Adrenal gland (tissue), 12 donors: ENCODE results near the gene NAPA. TPM values are rescaled to one million over a fixed set of nuclear protein-coding genes. Genes with fewer than 3 reads are reported as not detected.
A peak's percentile ranks its signal among the peaks of the same experiment; 100 is the strongest.

Source experiments
- DNase-seq, 7 donors: peaks; one replicate each; pipeline ENCODE4 v3.0.0-alpha.2; 2019 to 2020
- H3K27ac ChIP-seq, 5 donors: fragments of 200-600 bp; sonication (generic) in 4 of 5; 1 replicate in 3 of 5; 2 replicates in 2 of 5; pipeline versions ENCODE4 v1.5.1 to v1.8.0; 2016 to 2020; ENCODE audit warnings: mild to moderate bottlenecking in 1 of 5
- H3K27me3 ChIP-seq: fragments of 200-600 bp; 2 replicates; pipeline ENCODE4 v1.8.0; 2021
- H3K36me3 ChIP-seq, 2 donors: fragments of 200-600 bp; replicated peaks in 1 of 2; 1 replicate in 1 of 2; 2 replicates in 1 of 2; pipeline versions ENCODE4 v1.5.1 to v1.8.0; 2018 to 2022
- H3K4me1 ChIP-seq, 2 donors: fragments of 200-600 bp; replicated peaks in 1 of 2; 1 replicate in 1 of 2; 2 replicates in 1 of 2; pipeline versions ENCODE4 v1.5.1 to v1.8.0; 2018 to 2021
- H3K4me3 ChIP-seq, 4 donors: fragments of 200-600 bp; sonication (generic) in 3 of 4; one replicate each; pipeline ENCODE4 v1.5.1; 2016 to 2018
- H3K9me3 ChIP-seq, 3 donors: fragments of 200-600 bp; sonication (generic) in 1 of 3; replicated peaks in 1 of 3; 1 replicate in 2 of 3; 2 replicates in 1 of 3; pipeline versions ENCODE4 v1.5.1 to v1.8.0; 2016 to 2021
- POLR2A ChIP-seq, 2 donors: fragments of 450-650 bp; IDR thresholded peaks; one replicate each; pipeline ENCODE4 v1.6.1; 2017; ENCODE audit warnings: antibody characterized with exemption in 2 of 2, mild to moderate bottlenecking in 2 of 2, moderate library complexity in 1 of 2
- WGBS, 4 donors: extraction: QIAGEN DNeasy Blood & Tissue Kit in 2 of 4; methylation state at CpG; one replicate each; pipeline versions ENCODE4 v1.1.5 to v1.1.7; 2013 to 2017; 5-methylcytosine and 5-hydroxymethylcytosine counted together
- intact Hi-C, 2 donors: fragments of 100-400 bp; cut with DNase I; formaldehyde crosslinking; loops; one replicate each; pipeline versions ENCODE4 v1.14.1 to v1.15.0; 2022 to 2023
- polyA plus RNA-seq, 3 donors: library from polyadenylated mRNA; stranded (reverse); fragments of 200-250 nt in 2 of 3; fragments of 350-450 nt in 1 of 3; fragmentation: Illumina TruSeq in 1 of 3; extraction: RNeasy Lipid Tissue Mini Kit (QIAGEN cat#74804) in 1 of 3; gene quantifications; one replicate each; pipeline ENCODE4 v1.2.3, GENCODE V29; 2013 to 2014
- total RNA-seq, 9 donors: library from RNA; depleted of rRNA in 4 of 9; stranded (reverse); fragments of >200 nt in 4 of 9; fragments of 120-200 nt in 1 of 9; fragmentation: NEBNext Ultra II Directional in 1 of 9; extraction: Animal tissue kit (Norgen Biotek cat#: 25700) in 1 of 9; gene quantifications; one replicate each; pipeline versions ENCODE4 v1.1.0 to v1.2.4, GENCODE V29; 2013 to 2023
- TF ChIP-seq, protein P1 (sequence below), 6 experiments: fragments of 450-650 bp in 4 of 6; fragments of 200-600 bp in 2 of 6; sonication (generic) in 1 of 6; IDR thresholded peaks; 1 replicate in 5 of 6; 2 replicates in 1 of 6; pipeline versions ENCODE4 v1.5.1 to v1.8.0; 2016 to 2021; ENCODE audit warnings: antibody characterized with exemption in 6 of 6, mild to moderate bottlenecking in 2 of 6, moderate library complexity in 1 of 6
- donor health status: healthy with polysubstance abuse.
- donor health status: Bipolar disorder and iron deficiency.
- donor health status: DM: yes; HTN: yes; CAD: no.
- donor health status: DM: no; HTN: no; CAD: no.
- donor health status: DM: no; HTN: no; CAD: no.
- donor health status: DM: yes; HTN: yes; CAD: no.

NAPA gene
- total and polyA plus RNA-seq, 12 donors: 122 to 481 (median 254) TPM

GRCh38 chr19:47499371-47499770 is 15.5 kb downstream of the NAPA start:
- TF ChIP-seq POLR2A (IDR thresholded peaks at IDR 0.05): no peak
- TF ChIP-seq, protein P1, sequence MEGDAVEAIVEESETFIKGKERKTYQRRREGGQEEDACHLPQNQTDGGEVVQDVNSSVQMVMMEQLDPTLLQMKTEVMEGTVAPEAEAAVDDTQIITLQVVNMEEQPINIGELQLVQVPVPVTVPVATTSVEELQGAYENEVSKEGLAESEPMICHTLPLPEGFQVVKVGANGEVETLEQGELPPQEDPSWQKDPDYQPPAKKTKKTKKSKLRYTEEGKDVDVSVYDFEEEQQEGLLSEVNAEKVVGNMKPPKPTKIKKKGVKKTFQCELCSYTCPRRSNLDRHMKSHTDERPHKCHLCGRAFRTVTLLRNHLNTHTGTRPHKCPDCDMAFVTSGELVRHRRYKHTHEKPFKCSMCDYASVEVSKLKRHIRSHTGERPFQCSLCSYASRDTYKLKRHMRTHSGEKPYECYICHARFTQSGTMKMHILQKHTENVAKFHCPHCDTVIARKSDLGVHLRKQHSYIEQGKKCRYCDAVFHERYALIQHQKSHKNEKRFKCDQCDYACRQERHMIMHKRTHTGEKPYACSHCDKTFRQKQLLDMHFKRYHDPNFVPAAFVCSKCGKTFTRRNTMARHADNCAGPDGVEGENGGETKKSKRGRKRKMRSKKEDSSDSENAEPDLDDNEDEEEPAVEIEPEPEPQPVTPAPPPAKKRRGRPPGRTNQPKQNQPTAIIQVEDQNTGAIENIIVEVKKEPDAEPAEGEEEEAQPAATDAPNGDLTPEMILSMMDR (IDR thresholded peaks at IDR 0.05): no peak
- H3K27ac ChIP-seq: no peak overlapping the region
- H3K27me3 ChIP-seq: no peaks in the 10 kb centered on the region
- intact Hi-C loops: no loop called here
- DNase-seq: no peak
- peaks cover 10 to 19% of the 10 kb centered on the region in 2 donors for H3K4me1 ChIP-seq
- peaks cover 0 to 79% of the 10 kb centered on the region in 2 donors for H3K36me3 ChIP-seq
- no peak overlapping the region for H3K4me3 ChIP-seq
- no peaks in the 10 kb centered on the region for H3K9me3 ChIP-seq
- 85 to 94% (median 89%) methylated on average over 4 to 7 of the region's 7 CpGs for WGBS, 4 donors

DNA sequence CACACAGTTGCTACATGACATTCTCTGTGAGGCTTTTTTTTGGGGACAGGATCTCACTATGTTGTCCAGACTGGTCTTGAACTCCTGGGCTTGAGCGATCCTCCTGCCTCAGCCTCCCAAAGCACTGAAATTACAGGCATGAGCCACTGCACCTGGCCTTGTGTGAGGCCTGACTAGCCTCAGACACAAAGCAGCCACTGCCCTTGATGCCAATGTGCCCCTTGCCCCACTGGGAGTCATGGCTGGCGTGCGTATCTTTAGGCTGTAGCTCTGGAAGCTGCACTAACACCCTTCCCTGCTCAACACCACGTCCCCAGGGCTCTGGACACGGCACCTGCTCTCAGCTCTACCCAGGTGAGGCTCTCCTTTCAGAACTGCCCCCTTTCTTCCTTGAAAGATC is 16.3 kb downstream of the NAPA start:
- WGBS, 4 donors: 92 to 100% (median 95%) methylated on average over 1 to 5 of the region's 5 CpGs
- no peaks in the 10 kb centered on the region for H3K9me3 ChIP-seq
- H3K4me3 ChIP-seq: no peak overlapping the region

DNA sequence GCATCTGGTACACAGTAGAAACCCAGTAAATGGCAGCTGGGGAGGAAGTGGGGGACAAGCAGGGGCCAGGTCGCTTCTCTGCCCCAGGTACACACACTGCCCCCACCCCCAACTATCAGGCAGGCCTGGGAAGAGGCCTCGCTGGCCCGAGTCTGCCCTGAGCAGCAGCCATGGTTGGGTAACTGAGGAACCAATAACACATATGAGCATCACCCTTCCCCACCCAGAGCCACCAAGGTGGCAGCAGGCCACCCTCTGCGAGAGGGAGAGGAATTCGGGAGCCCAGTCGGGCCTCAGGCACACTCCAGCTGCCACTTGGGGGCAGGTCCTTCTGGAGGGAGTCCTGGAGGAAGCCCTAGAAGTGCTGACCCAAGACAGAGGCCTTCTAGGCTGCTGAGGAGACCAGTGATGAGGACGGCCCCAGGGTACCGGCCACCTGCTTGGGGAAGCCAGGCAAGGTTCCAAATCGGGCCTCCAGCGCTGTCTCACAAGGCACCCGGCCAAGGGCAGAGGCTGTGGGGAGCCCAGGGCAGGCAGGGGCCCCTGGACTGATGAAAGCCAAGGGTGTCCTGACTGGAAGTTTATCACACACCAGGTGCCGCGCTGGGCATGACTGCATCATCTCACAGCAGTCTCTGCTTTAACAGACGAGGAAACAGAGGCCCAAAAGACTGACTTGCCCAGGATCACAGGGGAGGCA is 16.9 kb downstream of the NAPA start:
- H3K9me3 ChIP-seq: no peaks in the 10 kb centered on the region
- 60 to 67% (median 61%) methylated on average over 8 to 14 of the region's 14 CpGs for WGBS, 4 donors
- peak in 4 of 7 donors; percentile 48 to 67 (median 56) for DNase-seq
- H3K4me1 ChIP-seq: peaks cover 2 to 6% of the 10 kb centered on the region in 2 donors
- no peaks in the 10 kb centered on the region for H3K27me3 ChIP-seq
- intact Hi-C loops: no loop called here
- H3K36me3 ChIP-seq: peaks cover 0 to 72% of the 10 kb centered on the region in 2 donors
- TF ChIP-seq, protein P1 (IDR thresholded peaks at IDR 0.05): no peak
- no peak for TF ChIP-seq POLR2A (IDR thresholded peaks at IDR 0.05)
- peak overlapping the region in 2 of 5 donors; percentile 22 to 34 for H3K27ac ChIP-seq
- no peak overlapping the region for H3K4me3 ChIP-seq

More for the DNA sequence above, 16.3 kb downstream of the NAPA start:
- Histone ChIP-seq H3K36me3 (peaks cover 0 to 73% of the 10 kb centered on the region in 2 donors), H3K4me1 (peaks cover 8 to 11% of the 10 kb centered on the region in 2 donors), H3K27me3 (no peaks in the 10 kb centered on the region), H3K27ac (peak overlapping the region in 3 of 5 donors; percentile 22 to 34 (median 29))
- intact Hi-C loops: no loop called here
- DNase-seq: no peak
- no peak for TF ChIP-seq POLR2A (IDR thresholded peaks at IDR 0.05)

DNA sequence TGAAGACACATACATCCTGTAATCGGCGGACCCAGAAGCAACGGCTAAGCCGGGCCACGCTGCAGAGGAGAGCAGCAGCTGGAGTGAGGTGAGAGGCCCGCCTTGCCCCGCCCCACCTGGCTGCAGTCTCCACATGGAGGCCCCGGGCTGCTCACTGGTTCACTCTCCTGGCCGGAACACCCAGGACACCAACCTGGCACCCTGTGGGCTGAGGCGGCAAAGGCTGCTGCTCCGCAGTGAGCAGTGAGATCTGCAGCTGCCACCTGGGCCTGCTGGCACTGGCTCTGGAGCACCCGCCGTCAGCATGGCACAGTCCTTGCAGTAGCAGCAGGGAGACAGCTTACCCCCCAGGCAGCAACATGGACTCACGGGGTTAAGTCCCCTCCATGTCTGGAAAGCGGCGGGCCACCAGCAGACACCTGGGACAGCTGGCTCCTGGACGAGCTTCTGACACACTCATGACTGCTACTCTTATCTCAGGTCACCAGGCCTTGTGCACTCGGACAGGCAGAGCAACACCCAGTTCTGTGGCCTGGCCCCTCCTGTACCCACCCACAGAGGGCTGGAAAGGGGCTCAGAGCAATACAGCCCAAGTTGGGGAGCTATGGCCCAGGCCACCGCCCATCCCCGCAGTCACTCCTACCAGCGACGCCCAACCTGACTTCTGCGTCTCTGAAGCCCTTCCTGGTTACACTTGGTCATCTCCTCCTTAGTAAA is 17.7 kb downstream of the NAPA start:
- 82 to 91% (median 86%) methylated on average over 10 to 23 of the region's 23 CpGs for WGBS, 4 donors
- H3K4me3 ChIP-seq: no peak overlapping the region
- H3K4me1 ChIP-seq: peaks cover 0 to 6% of the 10 kb centered on the region in 2 donors
- intact Hi-C loops: no loop called here
- H3K9me3 ChIP-seq: no peaks in the 10 kb centered on the region
- TF ChIP-seq, protein P1 (IDR thresholded peaks at IDR 0.05): no peak
- peak in 1 of 7 donors; percentile 76 for DNase-seq
- peaks cover 0 to 72% of the 10 kb centered on the region in 2 donors for H3K36me3 ChIP-seq
- peak overlapping the region in 1 of 5 donors; percentile 34 for H3K27ac ChIP-seq
- no peaks in the 10 kb centered on the region for H3K27me3 ChIP-seq
